NT2/D1 (cell line): ENCODE data around the gene REST.
"Not testable (repeated sequence)": the region's sequence is repeated elsewhere in the genome, so short reads cannot be mapped to it uniquely, and the experiment has no call there.

Experiments
- DNase-seq: peaks from one replicate; pipeline ENCODE4 v3.0.0-alpha.2; 2011; ENCODE audit warnings: low read depth, low spot score
- H3K27me3 ChIP-seq: 2 replicates; pipeline ENCODE4 v1.6.0; 2011; ENCODE audit warnings: mild to moderate bottlenecking; ENCODE audit not compliant: insufficient read length, insufficient read depth
- H3K36me3 ChIP-seq: 2 replicates; pipeline ENCODE4 v1.6.1; 2011; ENCODE audit warnings: mild to moderate bottlenecking, low read length, mixed read lengths; ENCODE audit not compliant: insufficient read depth, insufficient read length
- H3K4me1 ChIP-seq: 2 replicates; pipeline ENCODE4 v1.5.1; 2011; ENCODE audit not compliant: insufficient read depth, insufficient read length
- H3K4me3 ChIP-seq: 2 replicates; pipeline ENCODE4 v1.5.1; 2011; ENCODE audit warnings: low read depth; ENCODE audit not compliant: insufficient read length
- H3K9ac ChIP-seq: 2 replicates; pipeline ENCODE4 v1.6.0; 2011; ENCODE audit warnings: low read depth; ENCODE audit not compliant: insufficient read length
- H3K9me3 ChIP-seq: 2 replicates; pipeline ENCODE4 v1.5.1; 2011; ENCODE audit warnings: mild to moderate bottlenecking, low read length; ENCODE audit not compliant: insufficient read depth
- SUZ12 ChIP-seq: IDR thresholded peaks from 2 replicates; pipeline ENCODE4 v1.6.1; 2011; ENCODE audit not compliant: insufficient read length, insufficient read depth; ENCODE audit errors: extremely low read depth
- YY1 ChIP-seq: IDR thresholded peaks from 2 replicates; pipeline ENCODE4 v1.6.1; 2011; ENCODE audit not compliant: insufficient read length, insufficient read depth
- ZNF274 ChIP-seq: IDR thresholded peaks from 2 replicates; pipeline ENCODE4 v1.6.1; 2011; ENCODE audit warnings: mild to moderate bottlenecking, low read depth, low read length

REST gene

DNA sequence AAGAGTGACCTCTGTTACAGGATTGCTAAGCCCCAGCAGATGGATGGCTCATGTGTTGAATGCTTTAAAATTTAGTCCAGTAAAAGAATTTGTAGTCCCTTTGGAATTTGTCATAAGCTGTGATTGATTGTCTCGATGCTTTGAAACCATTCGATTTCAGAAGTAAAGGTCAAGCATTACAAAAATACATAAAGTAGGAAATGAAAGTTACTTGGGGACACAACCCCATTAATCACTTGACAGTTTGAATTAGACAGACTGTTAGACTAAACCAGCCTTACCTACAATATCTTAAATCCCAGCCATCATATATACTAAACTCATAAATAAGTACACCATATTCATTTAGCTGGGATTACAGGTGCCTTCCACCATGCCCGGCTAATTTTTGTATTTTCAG is 6.6 kb downstream of the REST start:
- Histone ChIP-seq H3K4me3 (no peak overlapping the region), H3K4me1 (peaks cover 2% of the 10 kb centered on the region), H3K9me3 (no peaks in the 10 kb centered on the region), H3K27me3 (no peaks in the 10 kb centered on the region), H3K9ac (no peak overlapping the region), H3K36me3 (peaks cover 64% of the 10 kb centered on the region)
- TF ChIP-seq YY1 (no peak), ZNF274 (no peak), SUZ12 (no peak)
- no peak for DNase-seq

DNA sequence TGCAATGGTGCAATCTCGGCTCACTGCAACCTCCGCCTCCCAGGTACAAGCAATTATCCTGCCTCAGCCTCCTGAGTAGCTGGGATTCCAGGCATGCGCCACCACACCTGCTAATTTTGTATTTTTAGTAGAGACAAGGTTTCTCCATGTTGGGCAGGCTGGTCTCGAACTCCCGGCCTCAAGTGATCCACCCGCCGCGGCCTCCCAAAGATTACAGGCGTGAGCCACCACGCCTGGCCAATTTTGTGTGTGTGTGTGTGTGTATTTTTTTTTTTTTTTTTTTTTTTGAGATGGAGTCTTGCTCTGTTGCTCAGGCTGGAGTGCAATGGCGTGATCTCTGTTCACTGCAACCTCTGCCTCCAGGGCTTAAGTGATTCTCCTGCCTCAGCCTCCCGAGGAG is 7.3 kb downstream of the REST start:
- H3K36me3 ChIP-seq, result peaks cover 69% of the 10 kb centered on the region
- not testable (repeated sequence) for H3K4me3 ChIP-seq, DNase-seq, H3K9ac ChIP-seq, H3K4me1 ChIP-seq, H3K27me3 ChIP-seq, H3K9me3 ChIP-seq

DNA sequence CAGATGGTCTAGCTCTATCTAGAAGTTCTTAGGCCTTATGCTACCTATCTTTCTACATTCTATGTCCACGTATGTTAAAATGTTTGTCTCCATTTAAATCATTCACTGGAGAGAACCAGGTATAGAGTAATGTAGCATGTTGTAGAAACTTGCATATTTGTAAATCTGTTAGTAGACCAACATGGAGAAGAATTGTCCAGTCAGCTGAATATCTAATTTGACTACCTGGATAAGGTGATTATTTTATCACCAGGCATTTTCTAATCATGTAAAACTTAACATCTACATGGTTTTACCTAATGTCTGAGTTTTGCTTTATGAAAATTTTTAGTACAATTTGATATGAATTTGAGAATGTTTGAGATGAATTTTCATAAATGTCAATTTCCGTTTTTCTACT is 19.5 kb downstream of the REST start:
- Histone ChIP-seq H3K9ac (no peak overlapping the region), H3K4me3 (no peak overlapping the region), H3K4me1 (no peaks in the 10 kb centered on the region), H3K36me3 (peaks cover 52% of the 10 kb centered on the region), H3K27me3 (no peaks in the 10 kb centered on the region), H3K9me3 (no peaks in the 10 kb centered on the region)
- DNase-seq, result no peak
- no peak for TF ChIP-seq YY1
- TF ChIP-seq ZNF274, result no peak
- TF ChIP-seq SUZ12, result no peak

DNA sequence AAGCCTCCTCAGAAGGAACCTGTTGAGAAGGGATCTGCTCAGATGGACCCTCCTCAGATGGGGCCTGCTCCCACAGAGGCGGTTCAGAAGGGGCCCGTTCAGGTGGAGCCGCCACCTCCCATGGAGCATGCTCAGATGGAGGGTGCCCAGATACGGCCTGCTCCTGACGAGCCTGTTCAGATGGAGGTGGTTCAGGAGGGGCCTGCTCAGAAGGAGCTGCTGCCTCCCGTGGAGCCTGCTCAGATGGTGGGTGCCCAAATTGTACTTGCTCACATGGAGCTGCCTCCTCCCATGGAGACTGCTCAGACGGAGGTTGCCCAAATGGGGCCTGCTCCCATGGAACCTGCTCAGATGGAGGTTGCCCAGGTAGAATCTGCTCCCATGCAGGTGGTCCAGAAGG is 22.9 kb downstream of the REST start:
- Histone ChIP-seq H3K36me3 (peaks cover 42% of the 10 kb centered on the region), H3K9ac (no peak overlapping the region), H3K9me3 (no peaks in the 10 kb centered on the region), H3K4me1 (no peaks in the 10 kb centered on the region), H3K4me3 (no peak overlapping the region), H3K27me3 (no peaks in the 10 kb centered on the region)
- TF ChIP-seq YY1 (no peak), ZNF274 (no peak), SUZ12 (no peak)
- no peak for DNase-seq

DNA sequence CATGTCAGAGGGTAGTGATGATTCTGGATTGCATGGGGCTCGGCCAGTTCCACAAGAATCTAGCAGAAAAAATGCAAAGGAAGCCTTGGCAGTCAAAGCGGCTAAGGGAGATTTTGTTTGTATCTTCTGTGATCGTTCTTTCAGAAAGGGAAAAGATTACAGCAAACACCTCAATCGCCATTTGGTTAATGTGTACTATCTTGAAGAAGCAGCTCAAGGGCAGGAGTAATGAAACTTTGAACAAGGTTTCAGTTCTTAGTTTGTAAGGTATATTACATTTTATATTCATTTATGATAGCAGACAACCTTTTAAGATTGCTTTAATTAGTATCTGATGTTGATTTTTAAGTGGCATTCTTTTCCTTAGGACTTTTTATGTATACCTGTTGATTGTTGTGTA is 24.2 kb downstream of the REST start:
- Histone ChIP-seq H3K9ac (no peak overlapping the region), H3K4me1 (no peaks in the 10 kb centered on the region), H3K4me3 (no peak overlapping the region), H3K9me3 (no peaks in the 10 kb centered on the region), H3K36me3 (peaks cover 42% of the 10 kb centered on the region), H3K27me3 (no peaks in the 10 kb centered on the region)
- DNase-seq, result no peak
- TF ChIP-seq YY1 (no peak), ZNF274 (no peak), SUZ12 (no peak)

DNA sequence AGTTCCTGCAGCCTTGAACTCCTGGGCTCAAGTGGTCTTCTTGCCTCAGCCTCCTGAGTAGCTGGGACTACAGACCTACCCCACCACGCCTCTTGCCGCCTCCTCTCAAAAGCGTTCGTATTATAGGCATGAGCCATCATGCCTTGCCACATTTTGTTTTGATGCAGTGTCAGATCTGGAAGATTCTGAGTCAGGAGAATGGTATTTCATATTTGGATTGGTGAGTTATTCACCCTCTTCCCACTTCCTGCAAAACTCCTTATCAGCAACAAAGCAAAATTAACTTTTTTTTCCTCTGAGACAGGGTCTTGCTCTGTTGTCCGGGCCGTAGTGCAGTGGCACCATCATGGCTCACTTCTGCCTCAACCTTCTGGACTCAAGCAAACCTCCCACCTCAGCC is 29.6 kb downstream of the REST start:
- Histone ChIP-seq H3K4me1 (no peaks in the 10 kb centered on the region), H3K36me3 (peaks cover 14% of the 10 kb centered on the region), H3K27me3 (no peaks in the 10 kb centered on the region), H3K4me3 (no peak overlapping the region), H3K9me3 (no peaks in the 10 kb centered on the region), H3K9ac (no peak overlapping the region)
- TF ChIP-seq SUZ12 (no peak), YY1 (no peak), ZNF274 (no peak)
- DNase-seq, result no peak

DNA sequence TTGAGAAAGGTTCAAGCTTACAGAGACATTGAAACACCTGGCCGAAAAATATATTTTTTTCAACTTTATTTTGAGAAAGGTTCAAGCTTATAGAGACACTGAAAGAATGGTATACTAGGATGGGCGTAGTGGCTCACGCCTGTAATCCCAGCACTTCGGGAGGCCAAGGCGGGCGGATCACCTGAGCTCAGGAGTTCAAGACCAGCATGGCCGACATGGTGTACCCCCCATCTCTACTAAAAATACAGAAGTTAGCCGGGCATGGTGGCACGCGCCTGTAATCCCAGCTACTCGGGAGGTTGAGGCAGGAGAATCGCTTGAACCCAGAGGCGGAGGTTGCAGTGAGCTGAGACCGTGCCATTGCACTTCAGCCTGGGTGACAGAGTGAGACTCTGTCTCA is 32.1 kb downstream of the REST start:
- H3K4me3 ChIP-seq, H3K27me3 ChIP-seq, H3K36me3 ChIP-seq, H3K9ac ChIP-seq, DNase-seq, H3K9me3 ChIP-seq, H3K4me1 ChIP-seq: not testable (repeated sequence)

DNA sequence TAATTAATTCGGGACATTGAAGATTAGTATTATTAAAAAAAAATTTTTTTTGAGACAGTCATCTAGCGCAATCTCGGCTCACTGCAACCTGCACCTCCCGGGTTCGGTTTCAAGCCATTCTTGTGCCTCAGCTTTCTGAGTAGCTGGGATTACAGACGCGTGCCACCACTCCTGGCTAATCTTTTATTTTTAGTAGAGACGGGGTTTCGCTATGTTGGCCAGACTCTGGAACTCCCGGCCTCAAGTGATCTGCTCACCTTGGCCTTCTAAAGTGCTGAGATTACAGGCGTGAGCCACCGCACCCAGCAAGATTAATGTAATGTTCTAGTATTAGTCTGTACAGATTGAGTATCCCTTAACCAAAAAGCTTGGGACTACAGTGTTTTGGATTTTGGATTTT is 32.7 kb downstream of the REST start:
- Histone ChIP-seq H3K27me3 (no peaks in the 10 kb centered on the region), H3K9me3 (no peaks in the 10 kb centered on the region), H3K9ac (no peak overlapping the region), H3K4me3 (no peak overlapping the region), H3K4me1 (no peaks in the 10 kb centered on the region), H3K36me3 (peaks cover 7% of the 10 kb centered on the region)
- no peak for TF ChIP-seq YY1
- TF ChIP-seq ZNF274, result no peak
- TF ChIP-seq SUZ12, result no peak
- DNase-seq, result no peak
